Endodermal cell (in vitro differentiated cells): ENCODE data around the gene PFKL. TPM values are rescaled to one million over a fixed set of nuclear protein-coding genes. Genes with fewer than 3 reads are reported as not detected.
"Not testable (repeated sequence)": the region's sequence is repeated elsewhere in the genome, so short reads cannot be mapped to it uniquely, and the experiment has no call there.

Experiments used
- DNase-seq: peaks from one replicate; pipeline ENCODE4 v3.0.0-alpha.2; 2017
- H3K27ac ChIP-seq: 2 replicates; pipeline ENCODE4 v1.5.1; 2013; ENCODE audit warnings: mild to moderate bottlenecking, low read depth, low read length, moderate library complexity
- H3K27me3 ChIP-seq: 2 replicates; pipeline ENCODE4 v1.6.1; 2013; ENCODE audit warnings: mild to moderate bottlenecking, low read length, moderate library complexity; ENCODE audit not compliant: insufficient read depth, control insufficient read depth, poor library complexity, severe bottlenecking
- H3K36me3 ChIP-seq: 2 replicates; pipeline ENCODE4 v1.7.0; 2013; ENCODE audit warnings: mild to moderate bottlenecking, low read length, moderate library complexity; ENCODE audit not compliant: control insufficient read depth, insufficient read depth
- H3K4me1 ChIP-seq: one replicate; pipeline ENCODE4 v1.7.0; 2013; ENCODE audit warnings: low read length; ENCODE audit not compliant: control insufficient read depth, insufficient read depth
- H3K4me3 ChIP-seq: 2 replicates; pipeline ENCODE4 v1.5.1; 2013; ENCODE audit warnings: mild to moderate bottlenecking, low read length, moderate library complexity
- H3K9ac ChIP-seq: 2 replicates; pipeline ENCODE4 v1.6.1; 2013; ENCODE audit warnings: mild to moderate bottlenecking, low read length, moderate library complexity; ENCODE audit not compliant: poor library complexity, severe bottlenecking; ENCODE audit errors: extremely low read depth
- H3K9me3 ChIP-seq: 2 replicates; pipeline ENCODE4 v1.6.1; 2013; ENCODE audit warnings: mild to moderate bottlenecking, low read length, moderate library complexity; ENCODE audit not compliant: control insufficient read depth
- H3K27ac Mint-ChIP-seq: 2 replicates; pipeline ENCODE4 v1.8.0; 2020; ENCODE audit warnings: mixed read lengths
- H3K27me3 Mint-ChIP-seq: 2 replicates; pipeline ENCODE4 v1.8.0; 2021; ENCODE audit warnings: mild to moderate bottlenecking, mixed read lengths; ENCODE audit not compliant: insufficient read depth
- H3K36me3 Mint-ChIP-seq: 2 replicates; pipeline ENCODE4 v1.8.0; 2020; ENCODE audit warnings: low read depth, mixed read lengths
- H3K4me1 Mint-ChIP-seq: 2 replicates; pipeline ENCODE4 v1.8.0; 2020; ENCODE audit warnings: mixed read lengths
- H3K4me3 Mint-ChIP-seq: 2 replicates; pipeline ENCODE4 v1.8.0; 2020; ENCODE audit warnings: mild to moderate bottlenecking, moderate library complexity, mixed read lengths
- H3K9me3 Mint-ChIP-seq: 2 replicates; pipeline ENCODE4 v1.8.0; 2020; ENCODE audit warnings: mild to moderate bottlenecking, mixed read lengths
- WGBS, 2 experiments: methylation state at CpG; one replicate each; pipeline versions ENCODE4 v1.1.5 to v1.1.7; 2013; ENCODE audit warnings: missing lambda C conversion rate in 2 of 2, mixed read lengths in 1 of 2; ENCODE audit not compliant: insufficient coverage in 1 of 2, insufficient read length in 1 of 2; 5-methylcytosine and 5-hydroxymethylcytosine counted together
- total RNA-seq, 2 donors: library from RNA; stranded (reverse); fragmentation: NEBNext Ultra II Directional in 1 of 2; extraction: Animal tissue kit (Norgen Biotek cat#: 25700) in 1 of 2; gene quantifications; 2 replicates in 1 of 2; 3 replicates in 1 of 2; pipeline ENCODE4 v1.2.1, GENCODE V29; 2021
- TF ChIP-seq, protein P1 (sequence below): fragments of 200-600 bp; sonication (generic); conservative IDR thresholded peaks from 2 replicates; pipeline ENCODE4 v1.5.0; 2021; ENCODE audit warnings: antibody characterized with exemption, mild to moderate bottlenecking

Gene PFKL
- total RNA-seq, 2 donors from 2014 or later, result 195 to 198 TPM

GRCh38 chr21:44342981-44343380, 43.1 kb downstream of the PFKL start:
- H3K27me3 ChIP-seq, DNase-seq, H3K27ac ChIP-seq, H3K4me3 Mint-ChIP-seq, H3K27me3 Mint-ChIP-seq, H3K36me3 Mint-ChIP-seq, H3K36me3 ChIP-seq: not testable (repeated sequence)
- peak overlapping the region; percentile 98 for H3K27ac Mint-ChIP-seq
- H3K4me1 ChIP-seq, result peaks cover 22% of the 10 kb centered on the region
- WGBS, 2 experiments, result 86 to 91% methylated on average over 8 of the region's 8 CpGs
- peaks cover 56% of the 10 kb centered on the region for H3K9me3 Mint-ChIP-seq
- peaks cover 40% of the 10 kb centered on the region for H3K4me1 Mint-ChIP-seq
- H3K9ac ChIP-seq, result peak overlapping the region; percentile 88
- peak overlapping the region; percentile 25 for H3K4me3 ChIP-seq
- H3K9me3 ChIP-seq, result peaks cover 26% of the 10 kb centered on the region

GRCh38 chr21:44344541-44345183, 44.8 kb downstream of the PFKL start:
- H3K9me3 Mint-ChIP-seq, result peaks cover 53% of the 10 kb centered on the region
- 93 to 94% methylated on average over 14 to 17 of the region's 17 CpGs for WGBS, 2 experiments
- Histone ChIP-seq H3K4me3 (peak overlapping the region; percentile 74), H3K9ac (peak overlapping the region; percentile 88), H3K27ac (no peak overlapping the region), H3K36me3 (no peaks in the 10 kb centered on the region), H3K9me3 (peaks cover 26% of the 10 kb centered on the region), H3K4me1 (peaks cover 22% of the 10 kb centered on the region), H3K27me3 (no peaks in the 10 kb centered on the region)
- no peaks in the 10 kb centered on the region for H3K27me3 Mint-ChIP-seq
- no peak for DNase-seq
- no peak overlapping the region for H3K4me3 Mint-ChIP-seq
- peaks cover 7% of the 10 kb centered on the region for H3K36me3 Mint-ChIP-seq
- TF ChIP-seq, protein P1, sequence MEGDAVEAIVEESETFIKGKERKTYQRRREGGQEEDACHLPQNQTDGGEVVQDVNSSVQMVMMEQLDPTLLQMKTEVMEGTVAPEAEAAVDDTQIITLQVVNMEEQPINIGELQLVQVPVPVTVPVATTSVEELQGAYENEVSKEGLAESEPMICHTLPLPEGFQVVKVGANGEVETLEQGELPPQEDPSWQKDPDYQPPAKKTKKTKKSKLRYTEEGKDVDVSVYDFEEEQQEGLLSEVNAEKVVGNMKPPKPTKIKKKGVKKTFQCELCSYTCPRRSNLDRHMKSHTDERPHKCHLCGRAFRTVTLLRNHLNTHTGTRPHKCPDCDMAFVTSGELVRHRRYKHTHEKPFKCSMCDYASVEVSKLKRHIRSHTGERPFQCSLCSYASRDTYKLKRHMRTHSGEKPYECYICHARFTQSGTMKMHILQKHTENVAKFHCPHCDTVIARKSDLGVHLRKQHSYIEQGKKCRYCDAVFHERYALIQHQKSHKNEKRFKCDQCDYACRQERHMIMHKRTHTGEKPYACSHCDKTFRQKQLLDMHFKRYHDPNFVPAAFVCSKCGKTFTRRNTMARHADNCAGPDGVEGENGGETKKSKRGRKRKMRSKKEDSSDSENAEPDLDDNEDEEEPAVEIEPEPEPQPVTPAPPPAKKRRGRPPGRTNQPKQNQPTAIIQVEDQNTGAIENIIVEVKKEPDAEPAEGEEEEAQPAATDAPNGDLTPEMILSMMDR, result no peak
- H3K4me1 Mint-ChIP-seq, result peaks cover 36% of the 10 kb centered on the region
- H3K27ac Mint-ChIP-seq, result peak overlapping the region; percentile 21

- no peak overlapping the region for H3K27ac Mint-ChIP-seq
- TF ChIP-seq, protein P1, result no peak
- peaks cover 26% of the 10 kb centered on the region for H3K9me3 ChIP-seq
- DNase-seq, result no peak
- H3K27ac ChIP-seq, result no peak overlapping the region
- peak overlapping the region; percentile 74 for H3K4me3 ChIP-seq
- H3K36me3 Mint-ChIP-seq, result peaks cover 7% of the 10 kb centered on the region
- H3K27me3 Mint-ChIP-seq, result no peaks in the 10 kb centered on the region
- H3K9ac ChIP-seq, result peak overlapping the region; percentile 3
- peaks cover 13% of the 10 kb centered on the region for H3K4me1 ChIP-seq
- peaks cover 48% of the 10 kb centered on the region for H3K9me3 Mint-ChIP-seq
- no peaks in the 10 kb centered on the region for H3K36me3 ChIP-seq
- 63 to 88% methylated on average over 9 to 11 of the region's 11 CpGs for WGBS, 2 experiments
- no peak overlapping the region for H3K4me3 Mint-ChIP-seq
- peaks cover 28% of the 10 kb centered on the region for H3K4me1 Mint-ChIP-seq
- no peaks in the 10 kb centered on the region for H3K27me3 ChIP-seq
Observed at GRCh38 chr21:44345495-44345894, 45.6 kb downstream of the PFKL start.
